Suprapubic skin (tissue), 3 donors: ENCODE results near the gene TEKT5.

Source experiments
- EP300 ChIP-seq: sonication (generic); formaldehyde crosslinking; IDR thresholded peaks from one replicate; pipeline ENCODE4 v1.6.1; 2017; ENCODE audit warnings: antibody characterized with exemption
- POLR2A ChIP-seq, 2 donors: fragments of 450-650 bp; IDR thresholded peaks; one replicate each; pipeline ENCODE4 v1.6.1; 2017; ENCODE audit warnings: antibody characterized with exemption in 2 of 2, mild to moderate bottlenecking in 2 of 2, moderate library complexity in 2 of 2
- TF ChIP-seq, protein P1 (sequence below), 2 donors: fragments of 200-600 bp in 1 of 2; fragments of 450-650 bp in 1 of 2; sonication (generic) in 1 of 2; IDR thresholded peaks; one replicate each; pipeline ENCODE4 v1.5.1; 2016 to 2019; ENCODE audit warnings: antibody characterized with exemption in 2 of 2, mild to moderate bottlenecking in 1 of 2, moderate library complexity in 1 of 2

DNA sequence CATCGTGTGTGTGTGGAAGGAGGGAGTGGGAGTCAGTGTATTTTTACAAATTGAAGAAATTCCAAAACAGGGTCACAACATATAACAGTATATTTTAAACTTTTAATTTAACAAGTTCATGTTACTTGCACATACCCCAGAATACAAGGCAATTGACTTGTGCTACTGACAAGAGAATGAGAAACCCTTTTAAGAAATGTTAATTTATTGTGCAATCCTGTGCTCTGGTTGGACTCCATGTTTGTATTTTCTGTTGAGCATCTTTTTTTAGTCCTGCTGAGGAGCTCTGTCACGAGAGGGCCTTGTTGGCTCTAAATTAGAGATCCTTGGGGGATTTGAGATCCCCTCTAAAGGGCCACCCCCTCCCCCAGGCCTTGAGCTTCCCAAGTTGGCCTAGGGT, 113.2 kb downstream of the TEKT5 start:
- TF ChIP-seq POLR2A (IDR thresholded peaks at IDR 0.05): no peak
- TF ChIP-seq, protein P1, sequence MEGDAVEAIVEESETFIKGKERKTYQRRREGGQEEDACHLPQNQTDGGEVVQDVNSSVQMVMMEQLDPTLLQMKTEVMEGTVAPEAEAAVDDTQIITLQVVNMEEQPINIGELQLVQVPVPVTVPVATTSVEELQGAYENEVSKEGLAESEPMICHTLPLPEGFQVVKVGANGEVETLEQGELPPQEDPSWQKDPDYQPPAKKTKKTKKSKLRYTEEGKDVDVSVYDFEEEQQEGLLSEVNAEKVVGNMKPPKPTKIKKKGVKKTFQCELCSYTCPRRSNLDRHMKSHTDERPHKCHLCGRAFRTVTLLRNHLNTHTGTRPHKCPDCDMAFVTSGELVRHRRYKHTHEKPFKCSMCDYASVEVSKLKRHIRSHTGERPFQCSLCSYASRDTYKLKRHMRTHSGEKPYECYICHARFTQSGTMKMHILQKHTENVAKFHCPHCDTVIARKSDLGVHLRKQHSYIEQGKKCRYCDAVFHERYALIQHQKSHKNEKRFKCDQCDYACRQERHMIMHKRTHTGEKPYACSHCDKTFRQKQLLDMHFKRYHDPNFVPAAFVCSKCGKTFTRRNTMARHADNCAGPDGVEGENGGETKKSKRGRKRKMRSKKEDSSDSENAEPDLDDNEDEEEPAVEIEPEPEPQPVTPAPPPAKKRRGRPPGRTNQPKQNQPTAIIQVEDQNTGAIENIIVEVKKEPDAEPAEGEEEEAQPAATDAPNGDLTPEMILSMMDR (IDR thresholded peaks at IDR 0.05): no peak
- no peak for TF ChIP-seq EP300
